ENCODE results near the gene SLC5A3. TPM values are rescaled to one million over a fixed set of nuclear protein-coding genes. Genes with fewer than 3 reads are reported as not detected.
A peak's percentile ranks its signal among the peaks of the same experiment; 100 is the strongest.

SLC5A3 gene
- polyA plus RNA-seq, 4 donors = 37.3 to 48.0 (median 40.5) TPM

GRCh38 chr21:34065027-34065426, 8.4 kb upstream of the SLC5A3 start:
- DNase-seq (ENCODE audit: low read depth in 4 of 4, low spot score in 3 of 4) = no peak

GRCh38 chr21:34071683-34072082, 1.7 kb upstream of the SLC5A3 start:
- DNase-seq (ENCODE audit: low read depth in 4 of 4, low spot score in 3 of 4) = no peak

- peak in 1 of 4 donors; percentile 20 for DNase-seq (ENCODE audit: low read depth in 4 of 4, low spot score in 3 of 4)
Observed at GRCh38 chr21:34072145-34073031, 990 bp upstream of the SLC5A3 start.

- DNase-seq (ENCODE audit: low read depth in 4 of 4, low spot score in 3 of 4) = peak in 1 of 4 donors; percentile 11
Observed at GRCh38 chr21:34073749-34074282, 438 bp downstream of the SLC5A3 start.

- DNase-seq (ENCODE audit: low read depth in 4 of 4, low spot score in 3 of 4) = peak in 2 of 4 donors; percentile 12 to 41
Observed at GRCh38 chr21:34074283-34075090, 1.1 kb downstream of the SLC5A3 start.

GRCh38 chr21:34075091-34075425, 1.7 kb downstream of the SLC5A3 start:
- DNase-seq (ENCODE audit: low read depth in 4 of 4, low spot score in 3 of 4) = no peak

- DNase-seq (ENCODE audit: low read depth in 4 of 4, low spot score in 3 of 4) = no peak
Observed at GRCh38 chr21:34075760-34076660, 2.6 kb downstream of the SLC5A3 start.

- DNase-seq (ENCODE audit: low read depth in 4 of 4, low spot score in 3 of 4) = no peak
Observed at GRCh38 chr21:34076835-34077234, 3.5 kb downstream of the SLC5A3 start.

- no peak for DNase-seq (ENCODE audit: low read depth in 4 of 4, low spot score in 3 of 4)
Observed at GRCh38 chr21:34077888-34078287, 4.5 kb downstream of the SLC5A3 start.

- DNase-seq (ENCODE audit: low read depth in 4 of 4, low spot score in 3 of 4) = no peak
Observed at GRCh38 chr21:34078915-34079314, 5.5 kb downstream of the SLC5A3 start.

GRCh38 chr21:34080710-34081109, 7.3 kb downstream of the SLC5A3 start:
- DNase-seq (ENCODE audit: low read depth in 4 of 4, low spot score in 3 of 4) = no peak

- DNase-seq (ENCODE audit: low read depth in 4 of 4, low spot score in 3 of 4) = no peak
Observed at GRCh38 chr21:34082769-34083168, 9.4 kb downstream of the SLC5A3 start.

GRCh38 chr21:34083357-34083756, 10.0 kb downstream of the SLC5A3 start:
- DNase-seq (ENCODE audit: low read depth in 4 of 4, low spot score in 3 of 4) = no peak

- DNase-seq (ENCODE audit: low read depth in 4 of 4, low spot score in 3 of 4) = no peak
Observed at GRCh38 chr21:34085129-34085528, 11.8 kb downstream of the SLC5A3 start.

- no peak for DNase-seq (ENCODE audit: low read depth in 4 of 4, low spot score in 3 of 4)
Observed at GRCh38 chr21:34086887-34087306, 13.5 kb downstream of the SLC5A3 start.

GRCh38 chr21:34088752-34089151, 15.4 kb downstream of the SLC5A3 start:
- no peak for DNase-seq (ENCODE audit: low read depth in 4 of 4, low spot score in 3 of 4)

GRCh38 chr21:34091032-34091431, 17.7 kb downstream of the SLC5A3 start:
- no peak for DNase-seq (ENCODE audit: low read depth in 4 of 4, low spot score in 3 of 4)

GRCh38 chr21:34091607-34092006, 18.2 kb downstream of the SLC5A3 start:
- no peak for DNase-seq (ENCODE audit: low read depth in 4 of 4, low spot score in 3 of 4)

GRCh38 chr21:34092262-34092921, 19.0 kb downstream of the SLC5A3 start:
- DNase-seq (ENCODE audit: low read depth in 4 of 4, low spot score in 3 of 4) = no peak

- DNase-seq (ENCODE audit: low read depth in 4 of 4, low spot score in 3 of 4) = no peak
Observed at GRCh38 chr21:34093083-34093482, 19.7 kb downstream of the SLC5A3 start.

Data from right renal pelvis (tissue), 4 donors.